Central memory CD4-positive, alpha-beta T cell (primary cell): Measurements from ENCODE around the gene GPN2.
A peak's percentile ranks its signal among the peaks of the same experiment; 100 is the strongest.

Source experiments
- DNase-seq: peaks from one replicate; pipeline ENCODE4 v3.0.0; 2022

The GPN2 gene

DNA sequence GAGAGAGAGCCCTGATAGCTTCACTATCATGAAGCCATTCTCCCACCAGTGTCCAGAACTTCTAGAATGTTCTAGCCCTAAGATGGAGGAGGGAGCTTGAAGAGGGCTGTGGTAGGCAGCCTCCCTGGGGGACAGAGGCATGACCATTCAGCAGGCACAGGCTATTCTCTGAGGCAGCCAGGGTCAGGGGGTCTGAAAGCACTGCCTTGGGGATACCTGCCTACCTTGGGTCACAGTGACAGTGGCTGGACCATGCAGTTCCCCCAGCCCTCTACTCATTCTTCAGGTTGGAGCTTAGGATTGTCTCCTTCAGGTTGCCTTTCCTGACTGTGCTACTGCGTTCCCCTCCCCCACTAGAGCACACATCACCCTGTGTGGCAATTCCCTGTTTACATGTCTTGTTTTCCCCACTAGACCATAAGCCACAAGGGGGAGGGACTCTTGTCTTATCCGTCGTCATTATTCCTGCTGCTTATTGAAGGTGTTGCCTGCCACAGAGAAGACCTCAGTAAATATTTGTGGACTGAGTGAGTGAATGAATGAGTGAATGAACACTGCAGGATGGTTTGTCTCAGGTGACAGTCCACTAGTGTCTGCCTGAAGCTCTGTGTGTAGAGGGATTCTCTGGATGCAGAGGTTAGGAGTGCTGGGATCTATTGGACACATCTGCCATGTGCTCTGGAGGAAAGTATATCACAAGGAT, 58.4 kb downstream of the GPN2 start:
- DNase-seq: peak; percentile 41

DNA sequence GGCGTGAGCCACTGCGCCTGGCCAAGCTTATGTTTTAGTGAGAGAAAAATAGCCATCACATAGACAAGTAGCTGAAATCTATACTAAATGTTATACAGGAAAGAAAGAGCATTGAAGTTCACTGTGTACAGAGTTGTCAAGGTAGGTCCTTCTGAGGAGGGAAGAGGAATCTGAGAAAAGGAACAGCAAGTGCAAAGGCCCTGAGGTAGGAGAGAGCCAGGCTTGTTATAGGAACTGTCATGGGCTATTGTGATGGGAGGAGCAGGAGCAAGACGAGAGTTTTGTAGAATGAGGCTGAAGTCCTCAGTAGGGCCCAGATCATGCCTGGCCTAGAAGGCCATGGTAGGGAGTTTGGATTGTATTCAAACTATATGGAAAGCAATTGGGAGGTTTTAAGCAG, 59.0 kb downstream of the GPN2 start:
- no peak for DNase-seq

DNA sequence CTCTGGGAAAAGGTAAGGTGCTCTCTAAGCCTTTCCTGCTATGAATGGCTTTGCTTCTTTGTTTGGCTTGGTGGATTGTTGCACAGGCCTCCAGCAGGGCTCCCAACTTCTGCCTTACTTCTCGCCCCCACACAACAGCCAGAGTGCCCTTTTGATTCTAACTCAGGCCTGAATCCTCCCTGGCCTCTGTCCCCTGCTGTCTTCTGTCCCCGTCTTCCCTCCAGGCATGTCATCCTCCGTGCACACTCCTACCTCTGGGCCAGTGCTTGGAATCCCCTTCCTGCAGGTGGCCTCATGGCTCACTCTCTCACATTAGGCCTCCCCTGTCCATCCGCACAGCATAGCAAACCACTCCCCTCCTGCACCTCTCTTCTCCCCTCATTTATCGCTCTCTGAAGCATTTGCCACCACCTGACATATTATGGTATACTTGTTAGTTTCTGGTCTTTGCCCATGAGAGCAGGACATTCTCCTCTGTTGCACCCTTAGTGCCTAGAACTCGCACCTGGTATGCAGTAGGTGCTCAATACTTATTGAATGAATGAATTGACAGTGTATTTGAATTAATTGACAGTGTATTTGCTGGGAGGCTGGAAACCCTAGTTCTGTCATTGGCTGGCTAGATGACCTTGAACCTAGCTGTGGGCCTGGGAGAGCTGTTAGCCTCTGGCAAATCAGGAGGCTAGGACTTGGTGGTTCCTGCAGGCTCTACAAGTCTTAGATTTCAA, 60.7 kb downstream of the GPN2 start:
- no peak for DNase-seq

DNA sequence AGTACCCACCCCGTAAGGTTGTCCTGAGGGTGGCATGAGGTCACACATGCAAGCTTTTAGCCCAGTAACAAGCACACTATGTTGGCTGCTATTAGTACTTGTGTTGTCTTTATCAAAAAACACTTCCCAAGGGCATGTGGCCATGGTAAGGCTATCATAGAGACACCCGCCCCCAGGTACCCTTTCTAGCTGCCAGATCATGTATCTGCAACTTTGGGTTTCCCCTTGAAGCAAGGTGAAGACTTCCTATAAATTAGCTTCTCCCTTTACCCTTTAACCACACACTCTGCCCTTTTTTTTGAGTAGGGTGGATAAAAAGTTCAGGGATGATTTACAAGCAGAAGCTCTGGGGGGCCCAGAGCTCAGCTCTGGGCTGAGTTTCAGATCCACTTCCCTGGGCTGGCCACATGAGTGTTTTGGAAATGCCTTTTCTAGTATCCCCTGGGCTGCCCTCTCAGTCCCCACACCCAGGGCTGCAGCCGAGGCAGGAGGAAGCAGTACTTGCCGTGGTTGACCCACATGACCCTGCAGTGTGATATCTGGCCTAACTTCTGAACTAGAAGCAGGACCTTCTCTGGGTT, 61.6 kb downstream of the GPN2 start:
- no peak for DNase-seq

DNA sequence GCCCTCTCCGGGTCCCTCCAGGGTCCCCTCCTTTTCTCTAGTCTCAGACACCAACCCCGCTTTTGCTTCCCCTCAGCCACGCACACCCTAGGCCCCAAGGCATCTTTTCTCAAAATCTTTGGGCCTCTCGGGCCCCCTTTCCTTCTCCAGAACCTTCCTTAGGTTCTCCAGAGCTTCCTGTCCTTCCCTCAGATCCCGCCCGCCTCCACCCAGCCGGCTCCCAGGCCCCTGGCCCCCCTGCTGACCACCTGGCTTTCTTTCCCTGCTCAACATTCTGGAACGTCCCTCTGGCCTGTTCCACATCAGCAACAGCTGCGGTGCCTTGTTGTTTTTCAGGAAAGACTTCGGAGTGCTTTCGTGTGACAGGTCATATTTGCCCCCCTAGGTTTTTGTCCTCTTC, 62.4 kb downstream of the GPN2 start:
- no peak for DNase-seq

DNA sequence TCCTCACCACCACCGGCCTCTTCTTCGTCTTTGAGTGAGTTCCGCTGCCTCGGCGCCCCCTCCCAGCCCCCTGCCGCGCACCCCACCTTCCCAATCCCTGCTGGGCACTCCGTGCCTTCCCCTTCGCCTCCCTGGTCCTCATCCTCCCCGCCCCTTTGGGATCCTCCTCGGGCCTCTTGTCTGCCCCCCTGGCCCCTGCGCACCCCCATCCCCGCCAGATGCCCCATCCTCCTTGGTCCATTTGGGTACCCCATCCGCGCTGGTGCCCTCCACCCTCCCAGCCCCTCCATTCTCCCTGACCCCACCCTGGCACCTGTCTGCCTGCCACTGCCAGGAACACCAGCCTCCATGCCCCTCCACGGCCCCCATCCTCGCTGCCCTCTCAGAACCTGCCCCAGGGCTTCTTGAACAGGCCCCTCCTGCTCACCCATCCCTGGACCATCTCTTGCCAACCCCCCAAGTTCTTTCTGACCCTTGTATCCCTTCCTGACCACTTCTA, 62.9 kb downstream of the GPN2 start:
- DNase-seq: no peak

DNA sequence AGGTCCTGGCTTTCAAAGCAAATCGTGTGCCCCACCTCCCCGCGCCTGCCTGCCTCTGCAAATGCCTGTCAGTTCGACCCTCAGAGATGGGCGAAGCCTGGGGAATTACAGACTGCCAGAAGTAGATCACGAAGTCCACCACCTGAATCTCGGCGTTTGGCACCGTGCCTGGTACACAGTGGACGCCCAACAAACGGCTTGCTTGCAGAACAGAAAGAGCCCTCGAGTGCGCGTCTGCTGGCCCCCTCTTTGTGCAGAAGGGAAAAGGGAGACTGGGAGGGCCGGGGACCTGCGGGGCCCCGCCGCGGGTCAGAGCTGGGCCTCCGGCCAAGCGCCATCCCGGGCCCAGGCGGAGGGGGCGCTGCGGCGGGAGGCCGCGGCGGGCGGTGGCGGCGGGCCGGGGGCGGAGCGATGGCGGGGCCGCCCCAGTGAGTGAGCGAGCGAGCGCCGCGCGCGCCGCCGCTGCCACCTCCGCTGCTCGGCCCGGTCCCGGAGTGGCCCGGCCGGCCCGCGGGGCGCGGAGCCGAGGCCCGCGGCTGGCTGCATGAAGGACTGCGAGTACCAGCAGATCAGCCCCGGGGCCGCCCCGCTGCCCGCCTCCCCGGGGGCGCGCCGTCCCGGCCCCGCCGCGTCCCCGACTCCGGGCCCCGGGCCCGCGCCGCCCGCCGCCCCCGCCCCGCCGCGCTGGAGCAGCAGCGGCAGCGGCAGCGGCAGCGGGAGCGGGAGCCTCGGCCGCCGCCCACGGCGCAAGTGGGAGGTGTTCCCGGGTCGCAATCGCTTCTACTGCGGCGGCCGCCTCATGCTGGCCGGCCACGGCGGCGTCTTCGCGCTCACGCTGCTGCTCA, 63.6 kb downstream of the GPN2 start, which contains the start of gene ZDHHC18:
ZDHHC18 (plus strand) TSS at position 428 of the 845 bp plus-strand sequence; CDS start at position 545, 117 bp downstream.
- DNase-seq: peak; percentile 73
